Activated CD8-positive, alpha-beta T cell treated with anti-CD3 and anti-CD28 coated beads for 36 hours (primary cell): ENCODE results near the gene ARHGAP25. TPM values are rescaled to one million over a fixed set of nuclear protein-coding genes. Genes with fewer than 3 reads are reported as not detected.

Experiments used
- ATAC-seq: fragments of 200-7000 bp; cut with Tn5 transposase; one replicate; pipeline ENCODE4 v1.10.0; 2021; ENCODE audit warnings: mild to moderate bottlenecking, moderate library complexity
- CTCF ChIA-PET: fragments of 350-600 bp; sonication (Branson Sonifier 250); formaldehyde crosslinking; loops from one replicate; lab custom pipeline; 2021; ENCODE audit warnings: antibody characterized with exemption; lab: Charles Lee
- POLR2A ChIA-PET: fragments of 350-600 bp; sonication (Branson Sonifier 250); formaldehyde crosslinking; loops from one replicate; lab custom pipeline; 2021; ENCODE audit warnings: antibody characterized with exemption; lab: Charles Lee
- DNase-seq: peaks from one replicate; pipeline ENCODE4 v3.0.0-alpha.2; 2020
- H3K27ac Mint-ChIP-seq: one replicate; pipeline ENCODE4 v1.8.0; 2021; ENCODE audit warnings: mild to moderate bottlenecking, mixed read lengths
- H3K27me3 Mint-ChIP-seq: one replicate; pipeline ENCODE4 v1.8.0; 2021; ENCODE audit warnings: mixed read lengths
- H3K36me3 Mint-ChIP-seq: one replicate; pipeline ENCODE4 v1.8.0; 2021; ENCODE audit warnings: low read depth, mixed read lengths
- H3K4me1 Mint-ChIP-seq: one replicate; pipeline ENCODE4 v1.8.0; 2021; ENCODE audit warnings: low read depth, mixed read lengths
- H3K4me3 Mint-ChIP-seq: one replicate; pipeline ENCODE4 v1.8.0; 2021; ENCODE audit warnings: mild to moderate bottlenecking, moderate library complexity, mixed read lengths
- H3K9me3 Mint-ChIP-seq: one replicate; pipeline ENCODE4 v1.8.0; 2021; ENCODE audit warnings: mixed read lengths
- intact Hi-C: fragments of 100-400 bp; cut with micrococcal nuclease; formaldehyde crosslinking; loops from one replicate; pipeline ENCODE4 v1.10.0; 2022
- total RNA-seq, 2 experiments: library from RNA; stranded (reverse); gene quantifications; one replicate each; pipeline ENCODE4 v1.2.3, GENCODE V29; 2021
- TF ChIP-seq, protein P1 (sequence below): fragments of 200-600 bp; IDR thresholded peaks from one replicate; pipeline ENCODE4 v1.8.0; 2022; ENCODE audit warnings: antibody characterized with exemption, mild to moderate bottlenecking

The ARHGAP25 gene
- total RNA-seq, 2 experiments from 2014 or later, result 59.3 to 61.5 TPM

DNA sequence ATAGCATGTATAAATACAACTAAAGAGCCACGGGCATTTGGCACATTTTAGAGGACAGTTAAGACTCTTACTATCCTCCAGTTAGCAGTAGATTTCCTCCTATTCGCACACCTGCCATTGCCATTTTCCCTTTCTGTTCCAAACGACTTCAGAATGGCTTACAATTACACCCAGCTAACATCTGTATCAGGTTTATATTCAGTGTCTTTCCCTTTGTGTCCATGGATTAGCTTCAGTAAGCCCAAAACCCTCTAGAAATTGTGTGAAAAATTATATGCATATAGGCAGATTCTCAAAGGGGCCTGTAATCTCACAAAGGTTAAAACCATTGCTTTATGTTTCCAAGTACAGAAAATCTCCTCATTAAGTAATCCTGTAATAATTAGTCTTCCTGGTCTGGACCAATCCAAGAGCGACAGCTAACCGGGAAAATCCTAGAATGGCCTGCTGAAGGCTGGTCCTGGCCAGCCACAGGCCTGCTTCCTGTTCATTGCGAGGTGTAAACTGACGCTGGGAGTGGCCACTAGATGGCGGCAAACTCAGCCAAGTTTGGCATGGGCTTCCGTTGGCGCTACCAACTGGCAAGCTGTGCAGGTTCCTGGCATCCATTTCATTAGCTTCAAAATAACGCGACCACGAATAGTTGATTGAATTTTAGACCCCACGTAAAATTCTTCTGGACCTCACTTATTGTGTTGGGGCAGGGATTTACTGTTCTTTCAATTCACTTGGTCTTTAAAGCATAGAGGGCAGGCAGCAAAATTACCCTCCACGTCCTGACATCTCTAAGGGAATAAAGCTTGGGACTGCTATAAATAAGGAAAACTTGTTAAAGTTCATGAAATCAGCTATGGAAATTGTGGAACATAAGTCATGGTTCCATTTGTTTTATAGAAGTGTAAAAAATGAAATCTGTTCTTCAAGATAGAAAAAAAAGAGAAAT is 17.1 kb downstream of the ARHGAP25 start:
- TF ChIP-seq, protein P1, sequence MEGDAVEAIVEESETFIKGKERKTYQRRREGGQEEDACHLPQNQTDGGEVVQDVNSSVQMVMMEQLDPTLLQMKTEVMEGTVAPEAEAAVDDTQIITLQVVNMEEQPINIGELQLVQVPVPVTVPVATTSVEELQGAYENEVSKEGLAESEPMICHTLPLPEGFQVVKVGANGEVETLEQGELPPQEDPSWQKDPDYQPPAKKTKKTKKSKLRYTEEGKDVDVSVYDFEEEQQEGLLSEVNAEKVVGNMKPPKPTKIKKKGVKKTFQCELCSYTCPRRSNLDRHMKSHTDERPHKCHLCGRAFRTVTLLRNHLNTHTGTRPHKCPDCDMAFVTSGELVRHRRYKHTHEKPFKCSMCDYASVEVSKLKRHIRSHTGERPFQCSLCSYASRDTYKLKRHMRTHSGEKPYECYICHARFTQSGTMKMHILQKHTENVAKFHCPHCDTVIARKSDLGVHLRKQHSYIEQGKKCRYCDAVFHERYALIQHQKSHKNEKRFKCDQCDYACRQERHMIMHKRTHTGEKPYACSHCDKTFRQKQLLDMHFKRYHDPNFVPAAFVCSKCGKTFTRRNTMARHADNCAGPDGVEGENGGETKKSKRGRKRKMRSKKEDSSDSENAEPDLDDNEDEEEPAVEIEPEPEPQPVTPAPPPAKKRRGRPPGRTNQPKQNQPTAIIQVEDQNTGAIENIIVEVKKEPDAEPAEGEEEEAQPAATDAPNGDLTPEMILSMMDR, result peak; percentile 94
- ATAC-seq (peak; percentile 90), DNase-seq (peak; percentile 97)
- peaks cover 57% of the 10 kb centered on the region for H3K36me3 Mint-ChIP-seq
- ChIA-PET CTCF (interaction anchor here (0.8 to 9.2 kb wide), 58 partner anchors 9 to 288 kb away, joined by 3 to 136 read pairs (median 6); partner anchors contain the start of gene ARHGAP25), POLR2A (interaction anchor here (0.6 to 3.8 kb wide), 13 partner anchors 10 to 157 kb away, joined by 3 to 30 read pairs (median 4); no protein-coding TSS in a partner anchor)
- H3K9me3 Mint-ChIP-seq, result peaks cover 9% of the 10 kb centered on the region
- peaks cover 80% of the 10 kb centered on the region for H3K4me1 Mint-ChIP-seq
- H3K4me3 Mint-ChIP-seq, result peak overlapping the region; percentile 30
- intact Hi-C loops, result loop anchor here (5.0 kb wide), 1 partner anchor 86 kb away; no protein-coding TSS in a partner anchor
- H3K27me3 Mint-ChIP-seq, result no peaks in the 10 kb centered on the region
- peak overlapping the region; percentile 86 for H3K27ac Mint-ChIP-seq

DNA sequence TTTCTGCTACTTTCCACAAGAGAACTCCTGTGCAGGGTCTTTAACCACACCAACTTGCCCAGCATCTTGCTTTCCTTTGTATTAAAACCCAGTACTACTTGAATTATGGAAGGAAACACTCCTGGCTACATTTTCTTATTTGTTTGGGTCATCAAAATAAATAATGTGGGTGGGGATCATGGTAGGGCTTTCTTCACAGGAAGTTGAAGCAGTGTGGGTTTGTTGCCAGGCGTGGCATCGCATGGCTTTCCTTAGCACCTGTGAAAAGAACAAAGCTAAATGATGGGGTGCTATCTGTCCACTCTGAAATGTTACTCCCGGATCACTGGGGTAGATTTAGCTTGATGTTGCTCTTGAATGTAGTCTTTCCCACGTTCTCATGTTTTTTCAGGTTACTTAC is 18.7 kb downstream of the ARHGAP25 start:
- intact Hi-C loops, result loop anchor here (5.0 kb wide), 1 partner anchor 84 kb away; no protein-coding TSS in a partner anchor
- Mint-ChIP-seq H3K4me1 (peaks cover 75% of the 10 kb centered on the region), H3K4me3 (peak overlapping the region; percentile 16), H3K36me3 (peaks cover 58% of the 10 kb centered on the region), H3K27ac (peak overlapping the region; percentile 86), H3K9me3 (peaks cover 21% of the 10 kb centered on the region), H3K27me3 (no peaks in the 10 kb centered on the region)
- ATAC-seq, result peak; percentile 34
- TF ChIP-seq, protein P1, result no peak
- CTCF ChIA-PET, result interaction anchor here (0.7 to 9.2 kb wide), 17 partner anchors 9 to 172 kb away, joined by 3 to 136 read pairs (median 7); partner anchors contain the start of gene ARHGAP25
- DNase-seq, result no peak
- POLR2A ChIA-PET, result interaction anchor here (0.8 to 3.8 kb wide), 7 partner anchors 9 to 42 kb away, joined by 3 to 30 read pairs (median 4); no protein-coding TSS in a partner anchor

DNA sequence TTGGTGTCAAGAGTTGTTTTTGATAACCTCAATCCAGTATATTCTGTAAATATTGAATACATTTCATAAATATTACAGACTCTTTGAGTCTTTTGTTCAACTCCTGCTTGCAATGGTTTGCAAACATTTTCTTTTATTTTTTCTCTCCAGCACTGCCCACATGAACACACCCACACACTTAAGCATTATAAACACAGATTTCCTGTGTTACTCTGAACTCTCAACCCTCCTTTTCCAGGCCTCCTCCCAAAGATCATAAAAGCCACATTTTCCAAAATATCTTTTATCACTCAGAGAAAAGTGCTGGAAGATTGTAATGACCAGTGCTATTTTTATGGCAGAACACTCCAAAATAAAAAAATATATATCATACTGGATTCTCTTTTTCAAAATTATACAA is 20.5 kb downstream of the ARHGAP25 start:
- H3K9me3 Mint-ChIP-seq, result peaks cover 21% of the 10 kb centered on the region
- H3K4me1 Mint-ChIP-seq, result peaks cover 79% of the 10 kb centered on the region
- no peaks in the 10 kb centered on the region for H3K27me3 Mint-ChIP-seq
- ATAC-seq, result no peak
- CTCF ChIA-PET, result interaction anchor here (0.6 to 9.2 kb wide), 9 partner anchors 10 to 383 kb away, joined by 3 to 136 read pairs (median 5); no protein-coding TSS in a partner anchor
- peaks cover 63% of the 10 kb centered on the region for H3K36me3 Mint-ChIP-seq
- intact Hi-C loops, result no loop called here
- no peak for DNase-seq
- TF ChIP-seq, protein P1, result no peak
- peak overlapping the region; percentile 82 for H3K27ac Mint-ChIP-seq
- POLR2A ChIA-PET, result interaction anchor here (0.8 to 3.4 kb wide), 3 partner anchors 21 to 37 kb away, joined by 3 to 10 read pairs (median 3); partner anchors contain the start of gene ARHGAP25
- no peak overlapping the region for H3K4me3 Mint-ChIP-seq

DNA sequence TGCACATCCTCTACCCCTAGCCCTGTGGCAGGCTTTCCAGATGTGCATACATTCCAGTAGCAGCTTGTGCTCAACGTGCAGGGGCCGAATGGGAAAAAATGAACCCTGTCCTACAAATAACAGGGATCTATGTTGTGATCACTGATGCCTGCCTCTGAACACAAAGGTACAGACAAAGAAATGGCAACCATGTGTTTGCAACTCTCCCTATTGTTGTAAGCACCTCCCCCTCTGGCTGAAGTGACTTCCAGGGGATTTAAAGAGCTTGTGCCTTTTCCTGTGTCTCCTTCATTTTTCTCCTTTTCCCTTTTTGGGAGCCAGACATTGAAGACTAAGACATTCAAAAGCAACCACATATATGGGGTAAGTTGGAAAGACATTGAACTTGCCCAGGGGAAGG is 21.6 kb downstream of the ARHGAP25 start:
- Mint-ChIP-seq H3K27ac (peak overlapping the region; percentile 67), H3K27me3 (no peaks in the 10 kb centered on the region), H3K4me3 (no peak overlapping the region), H3K4me1 (peaks cover 86% of the 10 kb centered on the region), H3K36me3 (peaks cover 65% of the 10 kb centered on the region), H3K9me3 (peaks cover 21% of the 10 kb centered on the region)
- ChIA-PET CTCF (interaction anchor here (0.8 to 9.2 kb wide), 13 partner anchors 8 to 293 kb away, joined by 3 to 136 read pairs (median 5); no protein-coding TSS in a partner anchor), POLR2A (interaction anchor here (0.8 to 3.4 kb wide), 3 partner anchors 11 to 35 kb away, joined by 3 to 10 read pairs (median 3); partner anchors contain the start of gene ARHGAP25)
- ATAC-seq (no peak), DNase-seq (no peak)
- intact Hi-C loops, result no loop called here
- TF ChIP-seq, protein P1, result no peak
